Smooth muscle cell (in vitro differentiated cells): ENCODE data around the gene UQCR10. TPM values are rescaled to one million over a fixed set of nuclear protein-coding genes. Genes with fewer than 3 reads are reported as not detected.

Experiments used
- DNase-seq: peaks from one replicate; lab custom pipeline; 2025; ENCODE audit not compliant: unreplicated experiment; lab: John Stamatoyannopoulos, UW
- H2AFZ ChIP-seq: fragments of 200-600 bp; sonication (generic); 2 replicates; pipeline ENCODE4 v1.6.0; 2016; ENCODE audit warnings: antibody characterized with exemption, low read depth, mild to moderate bottlenecking
- H3F3A ChIP-seq: fragments of 200-600 bp; sonication (generic); 2 replicates; pipeline ENCODE4 v1.6.0; 2017; ENCODE audit warnings: antibody characterized with exemption, low read depth
- H3K27ac ChIP-seq: fragments of 200-600 bp; sonication (generic); 2 replicates; pipeline ENCODE4 v1.5.1; 2016; ENCODE audit warnings: low read depth, mild to moderate bottlenecking
- H3K27me3 ChIP-seq: fragments of 200-600 bp; sonication (generic); 2 replicates; pipeline ENCODE4 v1.6.1; 2016; ENCODE audit warnings: low read depth, mild to moderate bottlenecking
- H3K36me3 ChIP-seq: fragments of 200-600 bp; sonication (generic); 2 replicates; pipeline ENCODE4 v1.5.1; 2016; ENCODE audit warnings: low read depth
- H3K4me1 ChIP-seq: fragments of 200-600 bp; sonication (generic); 2 replicates; pipeline ENCODE4 v1.5.1; 2016; ENCODE audit warnings: low read depth
- H3K4me2 ChIP-seq: fragments of 200-600 bp; sonication (generic); 2 replicates; pipeline ENCODE4 v1.6.0; 2016; ENCODE audit warnings: mild to moderate bottlenecking
- H3K4me3 ChIP-seq: fragments of 200-600 bp; sonication (generic); 2 replicates; pipeline ENCODE4 v1.5.1; 2016; ENCODE audit warnings: mild to moderate bottlenecking
- H3K79me2 ChIP-seq: fragments of 200-600 bp; sonication (generic); 2 replicates; pipeline ENCODE4 v1.6.0; 2016; ENCODE audit warnings: low read depth, mild to moderate bottlenecking
- H3K9ac ChIP-seq: fragments of 200-600 bp; sonication (generic); 2 replicates; pipeline ENCODE4 v1.6.0; 2016; ENCODE audit warnings: low read depth
- H3K9me3 ChIP-seq: fragments of 200-600 bp; sonication (generic); replicated peaks from 2 replicates; pipeline ENCODE4 v1.5.1; 2016; ENCODE audit warnings: low read depth
- H4K20me1 ChIP-seq: fragments of 200-600 bp; sonication (generic); 2 replicates; pipeline ENCODE4 v1.6.0; 2016; ENCODE audit warnings: low read depth
- CTCF ChIP-seq: fragments of 200-600 bp; sonication (generic); IDR thresholded peaks from 2 replicates; pipeline ENCODE4 v1.5.1; 2017; ENCODE audit warnings: borderline replicate concordance, mild to moderate bottlenecking, antibody characterized with exemption; ENCODE audit not compliant: insufficient read depth, poor library complexity, severe bottlenecking
- WGBS: methylation state at CpG from one replicate; pipeline ENCODE4 v1.1.7; 2016; ENCODE audit warnings: low lambda C conversion rate; 5-methylcytosine and 5-hydroxymethylcytosine counted together
- polyA plus RNA-seq: library from polyadenylated mRNA; unstranded; fragments of >200 nt; fragmentation: Nextera tagmentation; extraction: Ambion mirVana; gene quantifications from 2 replicates; pipeline ENCODE4 v1.2.1, GENCODE V29; 2016
- total RNA-seq: library from RNA; depleted of rRNA; stranded (reverse); fragments of >200 nt; gene quantifications from 2 replicates; pipeline ENCODE4 v1.2.3, GENCODE V29; 2014

Gene UQCR10
- total and polyA plus RNA-seq, 2 experiments from 2014 or later = 102 to 296 TPM

GRCh38 chr22:29811377-29811776 is 44.2 kb downstream of the UQCR10 start:
- no peak overlapping the region for H3K4me3 ChIP-seq
- no peak overlapping the region for H3K9ac ChIP-seq
- TF ChIP-seq CTCF = no peak
- no peaks in the 10 kb centered on the region for H3K4me1 ChIP-seq
- H3K9me3 ChIP-seq = no peaks in the 10 kb centered on the region
- H4K20me1 ChIP-seq = no peaks in the 10 kb centered on the region
- H3K36me3 ChIP-seq = peaks cover 2% of the 10 kb centered on the region
- DNase-seq = no peak
- H3K79me2 ChIP-seq = no peaks in the 10 kb centered on the region
- H3F3A ChIP-seq = no peaks in the 10 kb centered on the region
- no peak overlapping the region for H3K4me2 ChIP-seq
- no peaks in the 10 kb centered on the region for H3K27me3 ChIP-seq
- H3K27ac ChIP-seq = no peak overlapping the region
- 96% methylated on average over 2 of the region's 2 CpGs for WGBS
- H2AFZ ChIP-seq = no peak overlapping the region

- H2AFZ ChIP-seq = no peak overlapping the region
- H3K4me2 ChIP-seq = no peak overlapping the region
- no peak overlapping the region for H3K9ac ChIP-seq
- no peaks in the 10 kb centered on the region for H3F3A ChIP-seq
- H3K4me3 ChIP-seq = no peak overlapping the region
- no peak for TF ChIP-seq CTCF
- H3K79me2 ChIP-seq = no peaks in the 10 kb centered on the region
- H3K27me3 ChIP-seq = no peaks in the 10 kb centered on the region
- peaks cover 2% of the 10 kb centered on the region for H3K36me3 ChIP-seq
- DNase-seq = no peak
- no peaks in the 10 kb centered on the region for H3K9me3 ChIP-seq
- no peaks in the 10 kb centered on the region for H3K4me1 ChIP-seq
- no peaks in the 10 kb centered on the region for H4K20me1 ChIP-seq
- 95% methylated on average over 8 of the region's 8 CpGs for WGBS
- no peak overlapping the region for H3K27ac ChIP-seq
These were observed 46.0 kb downstream of the UQCR10 start for GRCh38 chr22:29813126-29813525.

DNA sequence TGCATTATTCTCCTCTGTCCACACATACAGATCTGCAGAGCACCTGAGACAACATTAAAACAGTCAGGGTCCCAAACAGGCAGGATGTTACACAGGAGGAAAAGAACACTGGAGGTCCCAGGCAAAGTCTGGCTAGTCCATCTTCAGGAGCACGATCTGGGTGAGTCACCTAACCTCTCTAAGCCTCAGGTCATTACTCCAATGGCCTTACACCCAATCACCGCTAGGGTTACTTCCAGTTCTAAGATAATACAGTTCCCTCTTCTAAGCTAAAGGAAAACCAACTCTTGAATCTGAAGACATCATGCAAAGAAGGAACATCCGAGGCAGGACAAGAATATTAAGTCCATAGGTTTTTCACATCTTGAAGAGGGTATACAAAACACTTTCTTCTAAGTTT is 46.4 kb downstream of the UQCR10 start:
- WGBS = 61% methylated on average over 3 of the region's 3 CpGs
- no peak for DNase-seq
- H4K20me1 ChIP-seq = no peaks in the 10 kb centered on the region
- H3K27ac ChIP-seq = peak overlapping the region; percentile 53
- H3K79me2 ChIP-seq = no peaks in the 10 kb centered on the region
- no peak overlapping the region for H2AFZ ChIP-seq
- peak; percentile 32 for TF ChIP-seq CTCF
- no peaks in the 10 kb centered on the region for H3F3A ChIP-seq
- peaks cover 2% of the 10 kb centered on the region for H3K36me3 ChIP-seq
- H3K27me3 ChIP-seq = no peaks in the 10 kb centered on the region
- H3K4me3 ChIP-seq = no peak overlapping the region
- no peaks in the 10 kb centered on the region for H3K4me1 ChIP-seq
- H3K4me2 ChIP-seq = no peak overlapping the region
- H3K9me3 ChIP-seq = no peaks in the 10 kb centered on the region
- no peak overlapping the region for H3K9ac ChIP-seq

GRCh38 chr22:29814003-29814402 is 46.8 kb downstream of the UQCR10 start:
- DNase-seq = no peak
- Histone ChIP-seq H3K27me3 (no peaks in the 10 kb centered on the region), H3K4me3 (no peak overlapping the region), H3K4me2 (no peak overlapping the region), H3K9ac (no peak overlapping the region), H3K36me3 (peaks cover 2% of the 10 kb centered on the region), H3K27ac (peak overlapping the region; percentile 53), H2AFZ (no peak overlapping the region), H4K20me1 (no peaks in the 10 kb centered on the region), H3K4me1 (no peaks in the 10 kb centered on the region), H3K79me2 (no peaks in the 10 kb centered on the region), H3K9me3 (no peaks in the 10 kb centered on the region), H3F3A (no peaks in the 10 kb centered on the region)
- TF ChIP-seq CTCF = no peak
- 91% methylated on average over 5 of the region's 5 CpGs for WGBS
